ENCODE measurements around the gene MISP3.

Gene MISP3

GRCh38 chr19:14105680-14106079 lies 33.1 kb downstream of the MISP3 start:
- no peak for DNase-seq

GRCh38 chr19:14106840-14107239 lies 34.3 kb downstream of the MISP3 start:
- no peak for DNase-seq

- no peak for DNase-seq
Observed at GRCh38 chr19:14107581-14108461, 35.2 kb downstream of the MISP3 start.

- DNase-seq: no peak
Observed at GRCh38 chr19:14110650-14111049, 38.1 kb downstream of the MISP3 start.

- DNase-seq: no peak
Observed at GRCh38 chr19:14111486-14111885, 38.9 kb downstream of the MISP3 start.

- DNase-seq: no peak
Observed at GRCh38 chr19:14112051-14112808, 39.6 kb downstream of the MISP3 start.

GRCh38 chr19:14112809-14113385 lies 40.3 kb downstream of the MISP3 start:
- DNase-seq: no peak

- peak; percentile 85 to 91 for DNase-seq
Observed at GRCh38 chr19:14113762-14114414, 41.3 kb downstream of the MISP3 start.

- no peak for DNase-seq
Observed at GRCh38 chr19:14114439-14114838, 41.9 kb downstream of the MISP3 start.

- DNase-seq: peak; percentile 53 to 62
Observed at GRCh38 chr19:14114854-14115253, 42.3 kb downstream of the MISP3 start.

GRCh38 chr19:14115756-14116155 lies 43.2 kb downstream of the MISP3 start:
- no peak for DNase-seq

GRCh38 chr19:14116525-14116917 lies 43.9 kb downstream of the MISP3 start:
- DNase-seq: no peak

- DNase-seq: no peak
Observed at GRCh38 chr19:14116918-14117578, 44.5 kb downstream of the MISP3 start.

GRCh38 chr19:14117668-14118164 lies 45.1 kb downstream of the MISP3 start, which contains the start of gene PRKACA:
Gene PRKACA (minus strand): TSS chr19:14117762. CDS start chr19:14117547, 215 bp downstream.
- peak; percentile 95 to 96 for DNase-seq

- DNase-seq: peak; percentile 86 to 89
Observed at GRCh38 chr19:14118165-14119051, 45.8 kb downstream of the MISP3 start.

GRCh38 chr19:14119146-14119545 lies 46.6 kb downstream of the MISP3 start:
- DNase-seq: no peak

GRCh38 chr19:14119644-14120496 lies 47.3 kb downstream of the MISP3 start:
- DNase-seq: no peak

- no peak for DNase-seq
Observed at GRCh38 chr19:14120497-14120780, 47.9 kb downstream of the MISP3 start.

- no peak for DNase-seq
Observed at GRCh38 chr19:14122924-14123323, 50.3 kb downstream of the MISP3 start.

Data from Kasumi-1 (cell line).